Panc1 (cell line): ENCODE results near the gene PPT2.
A peak's percentile ranks its signal among the peaks of the same experiment; 100 is the strongest.

Experiments
- CTCF ChIP-seq: fragments of 450-650 bp; IDR thresholded peaks from 2 replicates; pipeline ENCODE4 v1.5.1; 2017; ENCODE audit warnings: mild to moderate bottlenecking
- SIN3A ChIP-seq: IDR thresholded peaks from 2 replicates; pipeline ENCODE4 v1.6.1; 2012; ENCODE audit warnings: low read depth, mild to moderate bottlenecking, low read length, moderate library complexity, borderline replicate concordance; ENCODE audit not compliant: insufficient read depth

DNA sequence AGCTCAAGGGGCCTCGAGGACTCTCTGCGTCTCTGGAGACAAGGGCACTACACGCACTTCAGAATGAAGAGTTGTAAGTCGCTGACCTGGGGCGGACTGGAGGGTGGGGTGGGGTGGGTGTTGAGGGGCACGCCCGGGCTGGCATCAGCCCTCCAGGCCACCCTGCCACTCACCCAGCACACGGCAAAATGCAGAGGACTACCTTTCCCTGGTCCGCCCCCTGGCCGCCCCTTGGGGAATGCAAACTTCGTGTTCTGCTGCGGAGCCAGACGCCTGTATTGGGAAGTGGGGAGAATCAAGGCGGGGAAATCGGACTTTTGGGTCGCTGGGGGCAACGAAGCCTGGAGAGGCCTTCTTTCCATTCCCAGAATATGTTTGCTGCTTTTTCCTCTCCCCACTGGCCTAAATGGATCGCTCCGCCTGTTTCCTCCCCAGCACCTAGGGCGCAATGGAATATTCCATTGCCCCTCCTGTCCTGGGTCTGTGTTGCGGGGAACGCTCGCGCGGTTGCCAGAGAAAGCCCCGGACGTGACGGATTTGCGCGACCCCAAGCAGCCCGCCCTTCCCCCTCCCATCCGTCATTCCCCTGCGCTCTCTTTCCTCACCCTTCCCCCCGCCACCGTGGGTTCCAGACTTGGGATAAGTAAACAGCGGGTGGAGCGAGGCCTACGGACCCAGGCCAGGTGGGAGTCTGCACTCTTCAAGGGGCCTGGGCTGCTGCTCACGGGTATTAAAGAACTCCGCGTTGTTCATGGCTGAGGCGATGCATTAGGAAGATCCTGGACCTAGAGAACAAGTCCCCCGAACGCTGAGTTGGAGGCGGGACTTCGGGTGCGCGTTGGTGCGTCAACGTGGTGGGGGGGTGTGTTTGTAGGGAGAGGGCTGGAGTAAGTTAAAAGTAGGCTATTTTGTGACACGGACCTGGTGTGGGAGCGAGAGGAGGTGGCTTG, at the start of gene PPT2:
- TF ChIP-seq CTCF (no peak; the same call in 1 of the 2 replicates), SIN3A (peak; percentile 95; the same call in 1 of the 2 replicates)
